HuH-7.5 (cell line): ENCODE results near the gene MAP4K5.
A peak's percentile ranks its signal among the peaks of the same experiment; 100 is the strongest.
"Not testable (repeated sequence)": the region's sequence is repeated elsewhere in the genome, so short reads cannot be mapped to it uniquely, and the experiment has no call there.

Source experiments
- DNase-seq: peaks from one replicate; pipeline ENCODE4 v3.0.0; 2011; ENCODE audit warnings: low spot score

Gene MAP4K5

GRCh38 chr14:50532502-50533240 is at the start of gene MAP4K5:
TSS of gene MAP4K5 (minus strand) at chr14:50532569. CDS start at chr14:50532049, 520 bp downstream.
- peak; percentile 62 for DNase-seq

- no peak for DNase-seq
Observed at GRCh38 chr14:50578433-50578832, 46.1 kb upstream of the MAP4K5 start.

GRCh38 chr14:50577982-50578381 is 45.6 kb upstream of the MAP4K5 start:
- DNase-seq: no peak

GRCh38 chr14:50575769-50576168 is 43.4 kb upstream of the MAP4K5 start:
- DNase-seq: no peak

- no peak for DNase-seq
Observed at GRCh38 chr14:50573862-50574261, 41.5 kb upstream of the MAP4K5 start.

GRCh38 chr14:50569714-50570274 is 37.4 kb upstream of the MAP4K5 start:
- no peak for DNase-seq

- no peak for DNase-seq
Observed at GRCh38 chr14:50562841-50563240, 30.5 kb upstream of the MAP4K5 start.

GRCh38 chr14:50560931-50561285 is 28.5 kb upstream of the MAP4K5 start:
- DNase-seq: no peak

- peak; percentile 22 for DNase-seq
Observed at GRCh38 chr14:50559990-50560930, 27.9 kb upstream of the MAP4K5 start, which contains the start of gene ATL1. TSS of gene ATL1 (plus strand) at chr14:50560145. CDS start at chr14:50560266, 121 bp downstream.

GRCh38 chr14:50552796-50553195 is 20.4 kb upstream of the MAP4K5 start:
- not testable (repeated sequence) for DNase-seq

- no peak for DNase-seq
Observed at GRCh38 chr14:50551877-50552276, 19.5 kb upstream of the MAP4K5 start.

GRCh38 chr14:50550294-50550693 is 17.9 kb upstream of the MAP4K5 start:
- no peak for DNase-seq

GRCh38 chr14:50545618-50546017 is 13.2 kb upstream of the MAP4K5 start:
- DNase-seq: no peak

GRCh38 chr14:50544911-50545310 is 12.5 kb upstream of the MAP4K5 start:
- DNase-seq: no peak

GRCh38 chr14:50542941-50543418 is 10.6 kb upstream of the MAP4K5 start:
- no peak for DNase-seq

- no peak for DNase-seq
Observed at GRCh38 chr14:50541159-50541567, 8.8 kb upstream of the MAP4K5 start.

- no peak for DNase-seq
Observed at GRCh38 chr14:50539051-50539450, 6.7 kb upstream of the MAP4K5 start.

- DNase-seq: not testable (repeated sequence)
Observed at GRCh38 chr14:50538034-50538433, 5.7 kb upstream of the MAP4K5 start.

- no peak for DNase-seq
Observed at GRCh38 chr14:50534997-50535396, 2.6 kb upstream of the MAP4K5 start.

GRCh38 chr14:50534416-50534815 is 2.0 kb upstream of the MAP4K5 start:
- DNase-seq: no peak

GRCh38 chr14:50533806-50534205 is 1.4 kb upstream of the MAP4K5 start:
- DNase-seq: no peak

GRCh38 chr14:50533241-50533705 is 904 bp upstream of the MAP4K5 start:
- DNase-seq: no peak
